Activated gamma-delta T cell (primary cell): ENCODE measurements around the gene LSM3.

Experiments used
- DNase-seq: peaks from one replicate; lab custom pipeline; 2025; lab: John Stamatoyannopoulos, UW

The LSM3 gene

GRCh38 chr3:14143271-14144225, 35.1 kb upstream of the LSM3 start:
- no peak for DNase-seq

DNA sequence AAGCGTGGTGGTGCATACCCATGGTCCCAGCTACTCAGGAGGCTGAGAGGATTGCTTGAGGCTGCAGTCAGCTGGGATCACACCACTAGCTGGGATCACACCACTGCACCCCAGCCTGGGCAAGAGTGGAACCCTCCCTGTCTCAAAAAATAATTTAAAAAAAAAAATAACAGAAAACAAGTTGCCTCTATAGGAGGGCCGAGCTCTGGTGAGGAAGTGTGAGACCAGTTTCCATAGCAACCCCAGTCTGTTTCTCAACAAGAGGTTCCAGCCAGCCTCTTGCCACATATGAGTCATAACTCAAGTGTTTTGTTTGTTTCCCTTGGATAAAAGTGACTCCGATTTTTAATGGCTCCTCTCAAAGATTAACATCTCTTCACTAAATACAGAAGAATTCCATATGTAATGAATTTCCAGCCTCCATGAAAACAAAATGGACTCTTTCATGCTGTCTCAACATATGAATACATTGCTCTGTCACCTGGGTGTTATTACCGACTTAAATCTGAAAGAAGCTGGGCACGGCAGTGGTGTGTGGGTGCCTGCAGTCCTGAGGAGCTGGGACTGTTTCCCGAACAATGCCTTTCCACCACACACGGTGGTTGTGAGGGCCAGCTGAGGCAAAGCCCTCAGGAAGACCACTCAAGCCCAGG, 34.1 kb upstream of the LSM3 start:
- DNase-seq = no peak

- no peak for DNase-seq
These were observed 33.4 kb upstream of the LSM3 start for GRCh38 chr3:14145236-14145635.

GRCh38 chr3:14145670-14146380, 32.8 kb upstream of the LSM3 start:
- DNase-seq = no peak

DNA sequence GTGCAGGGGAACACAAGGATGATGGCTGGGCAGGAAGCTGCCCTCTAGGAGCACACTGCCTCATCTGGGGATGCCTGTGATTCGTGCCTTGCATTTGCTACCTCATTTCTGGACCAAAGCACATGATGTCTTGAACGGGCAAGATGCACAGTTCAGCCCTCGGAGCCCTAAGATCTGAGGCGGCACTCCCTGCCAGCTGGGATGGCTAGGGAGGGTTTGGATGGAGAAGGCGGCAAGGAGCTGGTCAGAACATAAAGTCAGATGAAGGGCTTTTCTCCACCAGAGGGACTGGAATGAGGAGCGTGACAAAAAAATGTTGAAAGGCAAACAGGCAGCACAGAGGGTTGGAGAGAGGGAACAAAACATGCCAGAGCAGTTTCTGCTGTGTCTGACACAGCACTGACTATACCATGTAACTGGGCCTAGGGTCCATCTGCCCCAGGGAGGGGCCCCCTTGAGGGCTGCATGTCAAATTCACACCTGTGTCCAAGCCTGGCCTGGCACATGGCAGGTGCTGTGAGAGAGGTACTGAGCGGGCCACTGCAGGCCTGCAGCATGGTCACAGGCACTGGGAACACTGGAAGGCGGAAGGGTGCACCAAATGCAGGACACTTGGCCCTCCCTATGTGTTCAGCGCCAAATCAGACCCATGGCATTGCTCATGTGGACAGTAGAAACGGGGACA, 32.1 kb upstream of the LSM3 start:
- no peak for DNase-seq

DNA sequence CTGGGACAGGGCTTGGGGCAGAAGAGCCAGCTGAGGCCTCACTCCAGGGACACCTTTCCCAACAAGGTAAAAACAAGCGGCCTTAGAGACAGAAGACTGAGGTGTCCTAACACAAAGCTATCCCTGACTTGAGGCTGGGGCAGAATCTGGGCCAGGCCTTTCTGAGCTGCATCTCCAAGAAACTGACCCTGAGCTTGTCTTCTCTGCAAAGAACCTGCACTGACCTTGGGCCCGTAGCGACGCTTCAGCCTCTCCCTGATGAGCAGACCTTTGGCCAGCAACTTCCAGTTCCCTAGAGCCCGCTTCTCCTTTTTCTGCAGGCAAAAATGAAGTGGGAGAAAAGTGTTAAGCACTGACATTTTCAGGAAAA, 31.6 kb upstream of the LSM3 start:
- no peak for DNase-seq

GRCh38 chr3:14147617-14148016, 31.0 kb upstream of the LSM3 start:
- DNase-seq = no peak

- no peak for DNase-seq
These were observed 30.3 kb upstream of the LSM3 start for GRCh38 chr3:14148041-14148985.

DNA sequence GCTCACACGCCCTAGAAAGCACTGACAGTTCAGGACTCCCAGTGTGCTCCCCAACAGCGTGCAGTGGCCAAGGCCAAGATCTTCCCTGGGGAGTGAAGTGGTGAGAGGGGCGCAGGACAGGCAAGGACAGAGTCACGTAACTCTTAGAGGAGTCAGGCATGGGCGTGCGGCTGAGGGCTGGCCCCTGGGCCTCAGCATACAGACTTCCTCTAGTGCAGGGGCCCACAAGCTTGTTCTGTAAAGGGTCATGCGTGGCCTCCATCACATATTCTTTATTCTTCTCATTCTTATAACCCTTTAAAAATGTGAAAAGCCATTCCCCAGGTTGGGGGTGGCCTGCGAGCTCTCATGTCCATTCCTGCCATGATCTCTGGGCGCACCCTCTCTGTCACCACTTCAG, 28.5 kb upstream of the LSM3 start:
- no peak for DNase-seq

DNA sequence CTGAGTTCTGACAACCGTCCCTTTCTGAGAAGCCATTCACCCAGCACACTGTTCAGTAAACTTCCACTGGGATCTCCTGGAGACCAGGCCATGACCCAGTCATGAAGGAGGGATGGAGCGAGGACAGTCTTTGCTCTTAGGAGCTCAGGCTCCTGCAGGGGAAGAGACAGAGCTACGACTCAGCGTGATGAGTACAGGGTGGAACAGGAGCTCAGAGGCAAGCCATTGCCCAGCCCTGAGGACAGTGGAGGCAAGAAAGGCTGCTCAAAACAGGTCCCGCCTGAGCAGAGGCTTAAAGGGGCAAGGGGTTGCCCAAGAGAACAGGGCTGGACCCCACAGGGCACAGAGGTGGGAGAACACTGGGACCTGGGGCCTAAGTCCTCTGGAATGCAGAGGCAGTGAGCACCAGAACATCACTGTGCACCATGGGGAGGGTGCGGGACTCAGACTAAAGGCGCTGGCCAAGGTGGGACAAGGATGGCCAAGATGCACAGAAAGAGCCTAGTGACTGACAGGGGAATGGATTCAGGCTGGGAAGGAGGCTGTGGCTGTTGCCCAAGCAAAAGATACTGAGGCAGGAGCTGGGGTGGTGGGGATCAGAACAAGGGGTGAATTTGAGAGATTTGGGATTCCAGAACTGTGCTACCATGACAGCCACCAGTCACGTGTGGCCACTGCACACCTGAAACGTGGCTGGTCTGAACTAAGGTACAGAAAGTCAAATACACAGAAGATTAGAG, 28.0 kb upstream of the LSM3 start:
- DNase-seq = no peak

DNA sequence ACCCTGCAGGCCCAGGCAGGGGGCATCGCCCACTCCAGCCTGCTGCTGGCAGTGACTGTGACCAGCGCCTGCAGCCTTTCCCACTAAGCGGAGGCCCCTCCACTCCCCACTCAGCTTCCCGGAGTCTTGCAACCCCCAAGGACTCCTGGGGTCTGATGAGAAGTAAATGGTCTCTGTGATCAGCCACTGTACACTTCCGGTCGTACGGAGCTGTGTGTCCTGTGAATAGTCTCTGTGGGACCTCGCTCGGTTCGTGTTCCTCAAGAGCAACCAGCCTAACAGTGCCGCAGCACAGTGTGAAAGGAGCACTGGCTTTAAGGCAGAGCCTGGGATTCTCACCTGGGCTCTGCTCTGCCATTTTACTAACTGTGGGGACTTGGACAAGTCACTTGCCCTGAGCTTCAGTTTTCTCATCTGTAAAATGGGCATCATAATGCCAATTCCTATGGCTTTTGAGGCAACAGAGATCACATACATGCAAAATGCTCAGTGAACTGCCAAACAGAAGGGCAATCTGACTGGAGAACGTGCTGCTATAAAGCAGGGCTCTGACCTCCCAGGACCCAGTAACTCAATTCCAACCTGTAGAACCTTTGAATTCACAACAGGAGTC, 27.0 kb upstream of the LSM3 start:
- DNase-seq = no peak

DNA sequence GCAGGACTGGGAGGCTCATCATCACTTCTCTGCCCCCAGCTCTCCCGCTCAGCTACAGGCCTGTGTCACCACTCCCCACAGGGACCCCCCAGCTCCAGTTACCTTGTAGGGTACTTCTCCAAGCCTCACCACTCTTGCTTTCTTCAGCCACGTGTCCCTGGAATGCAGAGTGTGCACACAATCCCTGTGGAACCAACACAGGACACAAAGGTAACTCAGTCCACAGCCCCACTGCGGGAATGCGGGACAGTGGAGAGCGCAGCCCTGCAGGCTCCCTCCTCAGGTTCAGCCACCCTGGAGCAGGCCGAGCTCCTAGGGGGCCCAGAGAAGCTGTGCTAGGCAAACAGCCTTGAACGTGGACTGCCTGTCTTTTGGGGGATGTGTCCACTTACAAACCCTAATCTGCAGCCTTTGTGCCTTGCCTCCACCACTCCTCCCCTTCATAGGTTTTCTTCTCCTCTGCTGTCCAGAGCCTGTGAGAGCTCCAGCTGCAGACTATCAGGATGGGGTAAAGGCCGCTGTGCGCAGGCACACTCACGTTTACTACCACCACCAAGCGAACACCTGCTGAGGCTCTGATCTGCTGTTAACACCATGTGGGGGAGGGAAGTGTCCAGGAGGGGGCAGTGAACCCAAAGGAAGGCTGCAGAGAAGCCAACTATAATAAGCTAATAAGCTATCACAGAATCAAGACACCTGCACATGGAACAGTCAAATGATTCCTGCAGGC, 26.2 kb upstream of the LSM3 start:
- no peak for DNase-seq

- no peak for DNase-seq
These were observed 25.7 kb upstream of the LSM3 start for GRCh38 chr3:14152963-14153355.

GRCh38 chr3:14153663-14154062, 25.0 kb upstream of the LSM3 start:
- DNase-seq = no peak

- no peak for DNase-seq
These were observed 24.3 kb upstream of the LSM3 start for GRCh38 chr3:14154276-14154675.

- DNase-seq = no peak
These were observed 23.6 kb upstream of the LSM3 start for GRCh38 chr3:14154895-14155440.

- no peak for DNase-seq
These were observed 22.4 kb upstream of the LSM3 start for GRCh38 chr3:14156201-14156600.

DNA sequence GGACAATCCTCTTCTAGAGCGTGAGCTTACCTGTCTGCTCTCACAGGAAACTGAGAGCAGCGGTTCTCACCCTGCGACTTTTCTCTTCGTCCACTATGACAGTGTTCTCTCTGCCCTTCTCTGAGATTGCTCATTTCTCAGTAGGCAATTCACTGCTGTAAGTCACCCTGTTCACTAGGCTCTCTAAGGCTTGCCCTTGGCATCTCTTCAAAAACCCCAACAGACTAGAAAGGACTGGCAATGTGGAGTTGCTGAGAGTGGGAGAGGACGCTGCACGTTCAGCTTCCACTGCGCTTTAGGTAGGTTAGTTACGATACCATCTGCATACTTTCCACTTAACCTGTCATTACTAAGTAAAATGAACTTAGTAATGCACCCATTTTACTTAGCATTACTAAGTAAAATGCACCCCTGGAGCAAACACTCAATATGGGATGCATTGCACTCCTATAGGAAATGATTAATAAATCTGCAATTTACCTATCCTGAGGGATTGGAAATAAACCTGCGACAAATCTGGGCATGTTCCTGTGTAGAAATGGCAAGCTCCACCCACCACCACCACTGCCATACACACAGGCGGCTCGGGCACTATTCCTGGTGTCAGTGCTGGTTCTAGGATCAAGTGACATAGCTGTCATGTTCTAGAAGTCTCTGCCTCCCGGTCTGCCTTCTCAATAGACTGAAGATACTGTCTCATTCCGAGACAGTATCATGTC, 21.6 kb upstream of the LSM3 start:
- no peak for DNase-seq
